ENCODE data around the gene RGL1. TPM values are rescaled to one million over a fixed set of nuclear protein-coding genes. Genes with fewer than 3 reads are reported as not detected.

The RGL1 gene
- total RNA-seq, 1 experiment from 2014 or later, result 0.92 TPM

GRCh38 chr1:183911285-183911684 lies 106.4 kb downstream of the RGL1 start:
- Histone ChIP-seq H3K27ac (ENCODE audit: low read length) (no peak overlapping the region), H3K4me3 (ENCODE audit: low read depth in 2 of 2, low read length in 2 of 2) (no peak overlapping the region), H3K4me1 (ENCODE audit: control insufficient read depth, insufficient read depth, low read length) (0 out of 2 replicates have a peak, but pooled peaks cover 6% of the 10 kb centered on the region), H3K9me3 (ENCODE audit: control insufficient read depth, insufficient read depth, low read depth, low read length) (no peaks in the 10 kb centered on the region), H3K27me3 (ENCODE audit: control insufficient read depth, insufficient read depth, low read length) (no peaks in the 10 kb centered on the region), H3K36me3 (ENCODE audit: control insufficient read depth, insufficient read depth, low read length) (no peaks in the 10 kb centered on the region)
- TF ChIP-seq POLR2AphosphoS5 (IDR thresholded peaks at IDR 0.05; ENCODE audit: low read depth, low read length), result no peak
- TF ChIP-seq REST (IDR thresholded peaks at IDR 0.05; ENCODE audit: insufficient read depth in 1 of 2, low read depth in 2 of 2, low read length in 1 of 2), result no peak
- no peak for TF ChIP-seq TCF7L2 (IDR thresholded peaks at IDR 0.05; ENCODE audit: low read depth, low read length)
- TF ChIP-seq SIN3A (IDR thresholded peaks at IDR 0.05; ENCODE audit: borderline replicate concordance, insufficient read depth, low read depth, low read length), result no peak
- no peak for TF ChIP-seq CTCF (IDR thresholded peaks at IDR 0.05)
- CTCF ChIA-PET, result no interaction called here
- no TSS peak for BruUV-seq (replicated peaks)
- POLR2A ChIA-PET, result no interaction called here
- DNase-seq (ENCODE audit: low read depth, low spot score) (no peak), ATAC-seq (no peak)
- in situ Hi-C loops (cut with HindIII; ENCODE audit: low pct_unique_long_range_greater_than_20kb, low sequenced_read_pairs), result no loop called here
- intact Hi-C loops (cut with micrococcal nuclease; ENCODE audit: unreplicated experiment), result no loop called here

GRCh38 chr1:183912265-183912886 lies 107.5 kb downstream of the RGL1 start:
- no peak overlapping the region for H3K4me3 ChIP-seq (ENCODE audit: low read depth in 2 of 2, low read length in 2 of 2)
- intact Hi-C loops (cut with micrococcal nuclease; ENCODE audit: unreplicated experiment) (no loop called here), in situ Hi-C loops (cut with HindIII; ENCODE audit: low pct_unique_long_range_greater_than_20kb, low sequenced_read_pairs) (no loop called here)
- 0 out of 2 replicates have a peak, but pooled peaks cover 6% of the 10 kb centered on the region for H3K4me1 ChIP-seq (ENCODE audit: control insufficient read depth, insufficient read depth, low read length)
- BruUV-seq (replicated peaks), result no TSS peak
- DNase-seq (ENCODE audit: low read depth, low spot score) (no peak), ATAC-seq (no peak)
- ChIA-PET POLR2A (no interaction called here), CTCF (no interaction called here)
- H3K36me3 ChIP-seq (ENCODE audit: control insufficient read depth, insufficient read depth, low read length), result no peaks in the 10 kb centered on the region
- TF ChIP-seq POLR2AphosphoS5 (IDR thresholded peaks at IDR 0.05; ENCODE audit: low read depth, low read length), result no peak
- TF ChIP-seq CTCF (IDR thresholded peaks at IDR 0.05), result no peak
- no peak for TF ChIP-seq TCF7L2 (IDR thresholded peaks at IDR 0.05; ENCODE audit: low read depth, low read length)
- no peak for TF ChIP-seq REST (IDR thresholded peaks at IDR 0.05; ENCODE audit: insufficient read depth in 1 of 2, low read depth in 2 of 2, low read length in 1 of 2)
- TF ChIP-seq SIN3A (IDR thresholded peaks at IDR 0.05; ENCODE audit: borderline replicate concordance, insufficient read depth, low read depth, low read length), result no peak
- H3K27ac ChIP-seq (ENCODE audit: low read length), result no peak overlapping the region
- no peaks in the 10 kb centered on the region for H3K27me3 ChIP-seq (ENCODE audit: control insufficient read depth, insufficient read depth, low read length)
- no peaks in the 10 kb centered on the region for H3K9me3 ChIP-seq (ENCODE audit: control insufficient read depth, insufficient read depth, low read depth, low read length)
